Measurements from ENCODE around the gene UBN1.

The UBN1 gene

GRCh38 chr16:4825196-4825595 lies 22.1 kb upstream of the UBN1 start:
- DNase-seq = no peak

GRCh38 chr16:4826526-4826925 lies 20.8 kb upstream of the UBN1 start:
- DNase-seq = no peak

- no peak for DNase-seq
These were observed 20.3 kb upstream of the UBN1 start for GRCh38 chr16:4826980-4827379.

GRCh38 chr16:4828567-4829321 lies 18.5 kb upstream of the UBN1 start:
- DNase-seq = no peak

GRCh38 chr16:4830408-4830807 lies 16.9 kb upstream of the UBN1 start:
- DNase-seq = no peak

GRCh38 chr16:4831616-4832015 lies 15.7 kb upstream of the UBN1 start:
- no peak for DNase-seq

GRCh38 chr16:4832698-4833343 lies 14.5 kb upstream of the UBN1 start:
- DNase-seq = no peak

GRCh38 chr16:4833584-4833983 lies 13.7 kb upstream of the UBN1 start:
- no peak for DNase-seq

GRCh38 chr16:4836727-4837126 lies 10.6 kb upstream of the UBN1 start:
- DNase-seq = no peak

- DNase-seq = no peak
These were observed 9.4 kb upstream of the UBN1 start for GRCh38 chr16:4837733-4838501.

GRCh38 chr16:4839942-4840341 lies 7.3 kb upstream of the UBN1 start:
- DNase-seq = no peak

GRCh38 chr16:4840984-4841383 lies 6.3 kb upstream of the UBN1 start:
- no peak for DNase-seq

- peak; percentile 33 for DNase-seq
These were observed 779 bp upstream of the UBN1 start for GRCh38 chr16:4846503-4846900.

GRCh38 chr16:4847774-4848587 lies 700 bp downstream of the UBN1 start:
- peak; percentile 57 for DNase-seq

GRCh38 chr16:4850211-4850610 lies 2.9 kb downstream of the UBN1 start:
- DNase-seq = peak; percentile 8

GRCh38 chr16:4852221-4852872 lies 5.1 kb downstream of the UBN1 start:
- DNase-seq = peak; percentile 50

- DNase-seq = no peak
These were observed 8.1 kb downstream of the UBN1 start for GRCh38 chr16:4855371-4855770.

- no peak for DNase-seq
These were observed 8.5 kb downstream of the UBN1 start for GRCh38 chr16:4855804-4856203.

GRCh38 chr16:4859190-4859899 lies 12.1 kb downstream of the UBN1 start:
- no peak for DNase-seq

GRCh38 chr16:4859900-4860255 lies 12.6 kb downstream of the UBN1 start:
- no peak for DNase-seq

- DNase-seq = no peak
These were observed 13.6 kb downstream of the UBN1 start for GRCh38 chr16:4860727-4861342.

Data from HCEC 1CT (cell line).